Measurements from ENCODE around the gene REV1.
"Not testable (repeated sequence)": the region's sequence is repeated elsewhere in the genome, so short reads cannot be mapped to it uniquely, and the experiment has no call there.

- not testable (repeated sequence) for TF ChIP-seq CTCF, POLR2A (IDR thresholded peaks at IDR 0.05)
Observed at GRCh38 chr2:99503662-99504416, 14.0 kb upstream of the REV1 start.
